HG02885 (cell line): ENCODE results near the gene TNIK.
A peak's percentile ranks its signal among the peaks of the same experiment; 100 is the strongest.

Source experiments
- ATAC-seq: cut with Tn5 transposase; IDR thresholded peaks from one replicate; pipeline ENCODE4 v1.9.1; 2021; ENCODE audit warnings: mild to moderate bottlenecking; ENCODE audit not compliant: unreplicated experiment, poor library complexity

The TNIK gene

DNA sequence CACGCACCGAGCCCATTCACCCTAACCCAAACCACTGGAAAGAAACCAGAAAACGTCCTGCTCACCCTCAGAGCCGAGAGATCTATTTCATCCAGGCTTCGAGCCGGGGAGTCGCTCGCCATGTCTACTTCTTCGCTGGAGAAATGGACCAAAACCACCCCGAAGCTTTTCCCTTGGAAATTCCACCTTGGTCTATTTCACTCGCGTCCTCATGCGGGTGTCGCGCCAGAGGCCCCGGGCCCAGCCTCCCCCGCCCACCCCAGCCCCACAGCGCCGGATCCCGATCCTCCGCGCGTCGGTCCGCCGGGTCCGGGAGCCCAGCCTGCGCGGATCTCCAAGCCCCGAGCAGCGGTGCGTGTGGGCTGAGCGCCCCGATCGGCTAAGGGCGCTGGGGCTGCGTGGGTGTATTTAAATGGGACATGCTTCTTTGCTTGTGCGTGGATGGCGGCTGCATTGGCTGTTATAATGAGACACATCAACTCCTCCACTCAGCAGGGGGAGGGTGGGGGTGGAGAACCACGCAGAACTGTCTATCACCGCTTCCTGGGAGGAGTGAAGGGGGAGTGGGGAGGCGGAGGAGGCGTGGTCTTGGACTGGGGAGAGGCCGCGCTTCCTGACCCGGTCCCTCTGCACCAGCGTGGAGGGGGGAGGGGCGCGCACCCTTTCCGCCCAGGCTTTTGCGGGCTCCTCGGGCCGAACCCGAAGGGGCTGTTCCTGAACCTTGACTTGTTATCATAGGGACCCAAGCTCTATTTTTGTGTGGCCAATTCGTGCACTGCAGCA lies at the start of gene TNIK:
Gene TNIK (minus strand): TSS at position 464 of the 783 bp plus-strand sequence. CDS start 342 bp downstream, at position 122.
- peak; percentile 82 for ATAC-seq

- ATAC-seq = no peak
Observed at GRCh38 chr3:171508676-171509075, 48.5 kb upstream of the TNIK start.

- no peak for ATAC-seq
Observed at GRCh38 chr3:171508206-171508605, 48.0 kb upstream of the TNIK start.

DNA sequence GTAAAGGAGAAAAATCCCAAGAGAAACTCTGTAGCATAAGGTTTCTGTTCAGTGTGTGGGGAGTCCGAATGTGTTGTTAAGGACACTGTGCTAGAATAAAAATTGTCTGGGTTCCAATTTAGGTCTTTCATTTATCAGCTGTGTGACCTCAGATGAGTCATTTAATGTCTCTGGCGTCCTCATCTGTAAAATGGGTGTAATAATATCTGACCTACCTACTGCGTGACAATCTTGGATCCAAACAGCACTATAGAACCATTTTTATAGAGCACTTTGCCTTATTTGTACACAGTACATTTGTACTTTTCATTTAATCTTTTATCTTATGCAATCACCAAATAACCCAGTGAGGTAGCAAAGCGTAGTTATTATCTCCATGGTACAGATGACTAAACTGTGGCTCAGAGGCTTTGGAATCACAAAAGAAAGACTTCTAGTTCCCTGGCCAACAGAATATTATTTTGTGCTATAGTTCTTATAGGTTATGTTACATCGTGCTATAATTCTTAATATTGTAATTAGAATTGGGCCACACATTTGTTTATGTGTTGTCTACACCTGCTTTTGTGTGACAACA lies 46.6 kb upstream of the TNIK start:
- ATAC-seq = no peak

- ATAC-seq = no peak
Observed at GRCh38 chr3:171505822-171506333, 45.7 kb upstream of the TNIK start.

- ATAC-seq = no peak
Observed at GRCh38 chr3:171504376-171504775, 44.2 kb upstream of the TNIK start.

DNA sequence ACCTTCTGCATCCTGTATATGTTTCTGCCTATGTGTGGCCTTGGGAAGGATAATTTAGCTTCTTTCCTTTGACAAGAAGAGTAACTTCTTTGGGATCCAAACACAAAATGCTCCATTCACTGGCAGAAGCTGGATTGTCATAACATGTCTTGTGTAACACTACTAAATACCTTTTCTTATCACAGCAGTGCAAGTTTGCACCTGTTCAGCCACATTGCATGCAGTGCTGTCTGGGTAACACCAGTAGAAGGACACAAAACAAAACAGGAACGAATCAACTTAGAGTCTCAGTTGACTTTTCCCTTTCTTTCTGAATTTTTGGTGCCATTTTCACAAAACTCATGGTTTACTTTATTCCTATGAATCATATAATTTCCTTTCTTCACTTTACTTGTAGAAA lies 43.6 kb upstream of the TNIK start:
- ATAC-seq = no peak

- no peak for ATAC-seq
Observed at GRCh38 chr3:171498921-171499320, 38.7 kb upstream of the TNIK start.

GRCh38 chr3:171497468-171497867 lies 37.3 kb upstream of the TNIK start:
- no peak for ATAC-seq

- no peak for ATAC-seq
Observed at GRCh38 chr3:171495413-171495812, 35.2 kb upstream of the TNIK start.

GRCh38 chr3:171494457-171495109 lies 34.4 kb upstream of the TNIK start:
- ATAC-seq = no peak

- no peak for ATAC-seq
Observed at GRCh38 chr3:171491361-171491760, 31.2 kb upstream of the TNIK start.

- no peak for ATAC-seq
Observed at GRCh38 chr3:171490901-171491300, 30.7 kb upstream of the TNIK start.

DNA sequence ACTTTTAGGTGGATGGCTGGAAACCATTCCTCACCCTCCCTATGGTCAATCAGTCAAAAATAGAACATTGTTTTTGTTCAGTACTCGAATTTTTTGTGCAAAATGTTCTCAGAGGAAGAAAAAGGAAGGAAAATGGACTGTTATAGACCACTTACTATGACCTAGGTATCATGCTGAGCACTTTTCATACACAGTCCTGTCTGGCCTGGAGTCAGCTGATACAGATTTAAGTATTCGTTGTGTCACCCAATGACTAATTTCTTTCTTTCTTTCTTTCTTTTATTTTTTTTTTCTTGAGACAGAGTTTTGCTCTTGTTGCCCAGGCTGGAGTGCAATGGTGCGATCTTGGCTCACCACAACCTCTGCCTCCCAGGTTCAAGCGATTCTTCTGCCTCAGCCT lies 29.1 kb upstream of the TNIK start:
- no peak for ATAC-seq

DNA sequence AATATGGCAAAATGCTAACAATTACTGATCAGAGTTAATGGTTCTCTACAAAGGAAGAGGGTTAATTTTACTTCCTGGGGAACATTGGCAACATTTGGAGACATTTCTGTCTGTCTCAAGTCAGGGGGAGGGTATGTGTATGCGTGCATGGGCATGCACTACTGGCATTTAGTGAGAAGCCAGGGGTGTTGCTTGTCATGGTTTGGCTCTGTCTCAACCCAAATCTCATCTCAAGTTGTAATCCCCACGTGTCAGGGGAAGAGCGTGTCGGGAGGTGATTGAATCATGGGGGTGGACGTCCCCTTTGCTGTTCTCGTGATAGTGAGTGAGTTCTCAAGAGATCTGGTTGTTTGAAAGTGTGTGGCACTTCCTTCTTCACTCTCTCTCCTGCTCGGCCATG lies 28.3 kb upstream of the TNIK start:
- no peak for ATAC-seq

- ATAC-seq = no peak
Observed at GRCh38 chr3:171487382-171487781, 27.2 kb upstream of the TNIK start.

- no peak for ATAC-seq
Observed at GRCh38 chr3:171485338-171485737, 25.1 kb upstream of the TNIK start.

DNA sequence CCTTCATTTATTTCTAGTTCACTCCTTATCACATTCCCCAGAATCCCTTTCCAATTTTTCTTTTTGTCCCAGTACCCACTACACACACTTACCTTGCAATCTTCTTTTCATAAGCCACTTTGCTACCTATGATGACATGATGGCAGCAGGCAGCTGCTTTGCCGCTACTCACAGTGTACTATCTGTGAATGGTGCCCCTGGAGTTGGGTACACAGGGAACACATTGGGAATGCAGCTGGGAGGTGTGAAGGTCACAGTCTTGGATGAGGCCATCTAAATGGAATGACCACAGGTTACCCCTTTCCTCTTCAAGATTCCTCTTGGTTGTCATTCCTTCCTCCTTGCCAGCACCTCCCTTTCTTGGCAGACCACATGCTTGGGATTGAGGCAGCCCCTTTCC lies 20.8 kb upstream of the TNIK start:
- ATAC-seq = peak; percentile 9

DNA sequence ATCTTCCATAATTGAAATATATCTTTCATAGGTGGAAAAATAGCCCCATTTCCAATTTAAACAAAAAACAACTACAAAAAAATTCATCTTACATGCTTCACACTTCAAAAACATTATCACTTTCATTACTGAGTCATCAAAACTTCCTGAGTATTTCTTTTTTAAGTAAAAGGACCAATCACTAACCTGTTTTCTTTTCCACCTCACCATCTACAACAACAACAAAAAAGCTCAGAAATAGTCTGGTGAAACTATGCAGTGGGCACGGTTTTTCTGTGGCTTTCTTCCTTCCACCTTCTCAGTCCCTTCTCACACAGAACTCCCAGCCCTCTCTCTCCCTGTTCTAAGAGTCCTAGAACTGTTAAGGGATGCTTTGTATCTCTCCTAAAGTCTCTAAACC lies 20.3 kb upstream of the TNIK start:
- peak; percentile 81 for ATAC-seq

GRCh38 chr3:171476532-171477102 lies 16.4 kb upstream of the TNIK start:
- no peak for ATAC-seq

DNA sequence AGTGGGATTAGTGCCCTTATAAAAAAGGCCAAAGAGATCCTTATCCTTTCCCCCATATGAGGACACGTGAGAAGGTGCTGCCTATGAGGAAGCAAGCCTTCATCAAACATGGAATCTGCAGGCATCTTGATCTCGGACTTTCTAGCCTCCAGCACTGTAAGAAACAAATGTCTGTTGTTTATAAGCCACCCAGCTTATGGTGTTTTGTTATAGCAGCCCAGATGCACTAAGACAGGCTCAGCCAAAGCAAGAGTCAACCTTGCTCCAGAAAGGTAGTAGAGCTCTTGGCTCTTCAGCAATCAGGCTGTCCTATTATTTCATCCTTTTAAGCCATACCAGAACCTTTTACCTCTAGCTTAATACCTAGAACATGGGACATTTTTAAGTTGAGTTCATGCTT lies 12.3 kb upstream of the TNIK start:
- no peak for ATAC-seq
